ENCODE data around the gene POLR2L. TPM values are rescaled to one million over a fixed set of nuclear protein-coding genes. Genes with fewer than 3 reads are reported as not detected.

Gene POLR2L
- total RNA-seq, 1 donor from 2014 or later = 83.9 TPM

GRCh38 chr11:833849-834311, 8.4 kb downstream of the POLR2L start:
- peaks cover 3% of the 10 kb centered on the region for H3K27me3 Mint-ChIP-seq
- no peak overlapping the region for H3K27ac Mint-ChIP-seq
- TF ChIP-seq CTCF (IDR thresholded peaks at IDR 0.05) = no peak
- no peak for ATAC-seq (ENCODE audit: low read depth)
- DNase-seq = no peak
- peaks cover 15% of the 10 kb centered on the region for H3K36me3 Mint-ChIP-seq (ENCODE audit: low read depth)
- no peaks in the 10 kb centered on the region for H3K9me3 Mint-ChIP-seq
- CTCF ChIA-PET = interaction anchor here (1.4 kb wide), 1 partner anchor 9 kb away, joined by 4 read pairs; the partner anchor contains the start of gene TSPAN4
- H3K4me1 Mint-ChIP-seq = peaks cover 33% of the 10 kb centered on the region
- POLR2A ChIA-PET = interaction anchor here (0.9 to 8.3 kb wide), 4 partner anchors 9 to 24 kb away, joined by 3 to 104 read pairs (median 21); partner anchors contain the start of genes PNPLA2, POLR2L, RPLP2 and TSPAN4
- intact Hi-C loops (cut with micrococcal nuclease) = loop anchor here (5.0 kb wide), 1 partner anchor 37 kb away; the partner anchor contains the start of gene SLC25A22
- H3K4me3 Mint-ChIP-seq = peak overlapping the region; percentile 64

- no peak for TF ChIP-seq CTCF (IDR thresholded peaks at IDR 0.05)
- Mint-ChIP-seq H3K4me1 (peaks cover 38% of the 10 kb centered on the region), H3K9me3 (no peaks in the 10 kb centered on the region), H3K36me3 (ENCODE audit: low read depth) (peaks cover 9% of the 10 kb centered on the region), H3K27me3 (peaks cover 3% of the 10 kb centered on the region), H3K4me3 (no peak overlapping the region), H3K27ac (no peak overlapping the region)
- ChIA-PET POLR2A (interaction anchor here (0.9 to 8.3 kb wide), 4 partner anchors 9 to 24 kb away, joined by 3 to 104 read pairs (median 21); partner anchors contain the start of genes PNPLA2, POLR2L, RPLP2 and TSPAN4), CTCF (no interaction called here)
- intact Hi-C loops (cut with micrococcal nuclease) = loop anchor here (5.0 kb wide), 1 partner anchor 36 kb away; the partner anchor contains the start of gene SLC25A22
- ATAC-seq (ENCODE audit: low read depth) (peak; percentile 26), DNase-seq (peak; percentile 52)
Measured at GRCh38 chr11:833114-833791, 9.1 kb downstream of the POLR2L start.

GRCh38 chr11:832529-833113, 9.7 kb downstream of the POLR2L start, which contains the start of gene CD151:
Gene CD151, plus strand, starts transcription at chr11:832952. Its CDS starts 3,118 bp downstream, at chr11:836070.
- H3K36me3 Mint-ChIP-seq (ENCODE audit: low read depth) = peaks cover 3% of the 10 kb centered on the region
- H3K9me3 Mint-ChIP-seq = no peaks in the 10 kb centered on the region
- H3K27ac Mint-ChIP-seq = no peak within 1 kb of the TSS
- CTCF ChIA-PET = no interaction called here
- ATAC-seq (ENCODE audit: low read depth) (peak; percentile 64), DNase-seq (peak; percentile 65)
- peak within 1 kb of the TSS; percentile 64 for H3K4me3 Mint-ChIP-seq
- intact Hi-C loops (cut with micrococcal nuclease) = loop anchor here (1.0 to 5.0 kb wide), 2 partner anchors 10 to 35 kb away; partner anchors contain the start of genes POLR2L, SLC25A22 and TSPAN4
- H3K27me3 Mint-ChIP-seq = peaks cover 4% of the 10 kb centered on the region
- POLR2A ChIA-PET = interaction anchor here (1.0 to 8.3 kb wide), 4 partner anchors 10 to 477 kb away, joined by 3 to 104 read pairs (median 22); partner anchors contain the start of genes PNPLA2, POLR2L and TSPAN4
- TF ChIP-seq CTCF (IDR thresholded peaks at IDR 0.05) = no peak
- H3K4me1 Mint-ChIP-seq = peaks cover 44% of the 10 kb centered on the region

GRCh38 chr11:831961-832528, 10.3 kb downstream of the POLR2L start:
- Mint-ChIP-seq H3K9me3 (no peaks in the 10 kb centered on the region), H3K4me1 (peaks cover 47% of the 10 kb centered on the region), H3K27me3 (peaks cover 6% of the 10 kb centered on the region), H3K27ac (no peak overlapping the region), H3K36me3 (ENCODE audit: low read depth) (no peaks in the 10 kb centered on the region), H3K4me3 (peak overlapping the region; percentile 41)
- ATAC-seq (ENCODE audit: low read depth) (no peak), DNase-seq (no peak)
- TF ChIP-seq CTCF (IDR thresholded peaks at IDR 0.05) = no peak
- POLR2A ChIA-PET = interaction anchor here (1.0 to 8.3 kb wide), 5 partner anchors 11 to 477 kb away, joined by 3 to 104 read pairs (median 5); partner anchors contain the start of genes PNPLA2, POLR2L, RPLP2 and TSPAN4
- CTCF ChIA-PET = no interaction called here
- intact Hi-C loops (cut with micrococcal nuclease) = loop anchor here (1.0 to 5.0 kb wide), 2 partner anchors 10 to 35 kb away; partner anchors contain the start of genes POLR2L, SLC25A22 and TSPAN4
